ENCODE results near the gene PSMA7. TPM values are rescaled to one million over a fixed set of nuclear protein-coding genes. Genes with fewer than 3 reads are reported as not detected.

The PSMA7 gene
- total RNA-seq, 1 experiment from 2014 or later: 332 TPM

DNA sequence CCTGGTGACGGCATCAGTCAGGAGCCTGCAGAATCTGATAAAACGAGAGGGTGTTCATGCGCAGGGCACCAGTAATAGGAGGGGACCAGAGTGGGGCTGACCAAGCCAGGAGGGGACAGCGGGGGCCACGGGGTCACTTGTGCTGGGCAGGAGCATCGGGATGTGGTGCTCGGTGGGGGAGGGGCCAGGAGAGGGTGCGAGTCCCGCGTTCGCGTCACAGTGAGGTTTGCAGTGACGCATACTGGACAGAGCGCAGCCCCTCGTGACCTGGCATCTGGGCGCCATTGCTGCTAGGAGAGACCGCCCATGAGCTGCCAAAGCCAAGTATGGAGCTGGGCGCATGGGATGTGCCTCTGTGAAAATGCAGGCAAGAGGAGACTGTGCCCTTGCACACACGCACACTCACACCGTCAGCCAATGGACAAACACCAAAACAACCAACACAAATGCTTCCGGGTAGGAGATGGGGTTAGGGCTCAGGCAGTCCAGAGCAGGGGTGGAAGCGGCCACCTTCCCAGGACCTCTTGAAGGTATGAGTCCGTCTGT is 25.8 kb upstream of the PSMA7 start:
- H2BK20ac ChIP-seq (ENCODE audit: low read depth, low read length, poor library complexity, severe bottlenecking): no peak overlapping the region

More for the DNA sequence above, 25.8 kb upstream of the PSMA7 start:
- Mint-ChIP-seq H3K4me1 (no peaks in the 10 kb centered on the region), H3K27ac (no peak overlapping the region), H3K36me3 (ENCODE audit: insufficient read depth in 1 of 3, low read depth in 3 of 3) (peaks cover 15 to 43% (median 41%) of the 10 kb centered on the region in 3 experiments; a peak in 6 of 7 replicates), H3K27me3 (ENCODE audit: low read depth) (no peaks in the 10 kb centered on the region; the same call in 1 of the 2 replicates), H3K9me3 (no peaks in the 10 kb centered on the region; a peak in 1 of 5 replicates), H3K4me3 (no peak overlapping the region)
- Histone ChIP-seq H3K4me1 (ENCODE audit: insufficient read depth, low read length) (no peaks in the 10 kb centered on the region), H3K79me1 (ENCODE audit: insufficient read depth, low read depth, low read length, poor library complexity, severe bottlenecking) (no peaks in the 10 kb centered on the region), H3K18ac (ENCODE audit: insufficient read length, low read depth, low read length) (no peak overlapping the region), H3K23ac (ENCODE audit: insufficient read length, low read depth, low read length) (no peak overlapping the region), H2BK12ac (ENCODE audit: insufficient read length, low read depth, low read length) (no peak overlapping the region), H3K27me3 (ENCODE audit: insufficient read depth, low read length) (no peaks in the 10 kb centered on the region), H3K23me2 (ENCODE audit: insufficient read length, low read depth, low read length, poor library complexity, severe bottlenecking) (no peaks in the 10 kb centered on the region), H3K9ac (ENCODE audit: extremely low read depth, insufficient read length, low read length) (no peak overlapping the region), H4K5ac (ENCODE audit: insufficient read length, low read depth, low read length) (no peak overlapping the region), H3T11ph (ENCODE audit: low read length) (no peak overlapping the region), H2AFZ (ENCODE audit: low read length) (no peak overlapping the region), H2BK5ac (ENCODE audit: insufficient read length, low read length) (no peak overlapping the region), H2AK5ac (ENCODE audit: insufficient read length, low read length) (no peak overlapping the region), H3K14ac (ENCODE audit: insufficient read depth, low read length) (no peak overlapping the region; the same call in 1 of the 2 replicates), H2BK15ac (ENCODE audit: low read depth, low read length) (no peak overlapping the region), H4K20me1 (ENCODE audit: control insufficient read depth, insufficient read depth, insufficient read length) (no peaks in the 10 kb centered on the region), H3K79me2 (ENCODE audit: insufficient read depth, low read length) (no peaks in the 10 kb centered on the region), H2BK120ac (ENCODE audit: low read depth, low read length, poor library complexity, severe bottlenecking) (no peak overlapping the region), H3K56ac (ENCODE audit: insufficient read length, low read depth, low read length) (no peak overlapping the region), H4K8ac (replicated peaks; ENCODE audit: insufficient read length, low read depth, low read length) (no peak overlapping the region), H3K27ac (ENCODE audit: insufficient read length, low read depth, low read length) (no peak overlapping the region), H3K9me3 (ENCODE audit: control insufficient read depth, low read depth, low read length) (no peaks in the 10 kb centered on the region), H3K4me2 (ENCODE audit: insufficient read depth, insufficient read length, low read length) (no peak overlapping the region), H4K91ac (ENCODE audit: insufficient read length, low read depth, low read length) (no peak overlapping the region), H3K4ac (ENCODE audit: low read depth, low read length) (no peak overlapping the region)
- DNase-seq: no peak
- TF ChIP-seq, protein P1, sequence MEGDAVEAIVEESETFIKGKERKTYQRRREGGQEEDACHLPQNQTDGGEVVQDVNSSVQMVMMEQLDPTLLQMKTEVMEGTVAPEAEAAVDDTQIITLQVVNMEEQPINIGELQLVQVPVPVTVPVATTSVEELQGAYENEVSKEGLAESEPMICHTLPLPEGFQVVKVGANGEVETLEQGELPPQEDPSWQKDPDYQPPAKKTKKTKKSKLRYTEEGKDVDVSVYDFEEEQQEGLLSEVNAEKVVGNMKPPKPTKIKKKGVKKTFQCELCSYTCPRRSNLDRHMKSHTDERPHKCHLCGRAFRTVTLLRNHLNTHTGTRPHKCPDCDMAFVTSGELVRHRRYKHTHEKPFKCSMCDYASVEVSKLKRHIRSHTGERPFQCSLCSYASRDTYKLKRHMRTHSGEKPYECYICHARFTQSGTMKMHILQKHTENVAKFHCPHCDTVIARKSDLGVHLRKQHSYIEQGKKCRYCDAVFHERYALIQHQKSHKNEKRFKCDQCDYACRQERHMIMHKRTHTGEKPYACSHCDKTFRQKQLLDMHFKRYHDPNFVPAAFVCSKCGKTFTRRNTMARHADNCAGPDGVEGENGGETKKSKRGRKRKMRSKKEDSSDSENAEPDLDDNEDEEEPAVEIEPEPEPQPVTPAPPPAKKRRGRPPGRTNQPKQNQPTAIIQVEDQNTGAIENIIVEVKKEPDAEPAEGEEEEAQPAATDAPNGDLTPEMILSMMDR (conservative IDR thresholded peaks at IDR 0.05): no peak
- no CpG with 5 or more reads among the region's 23 CpGs for WGBS (ENCODE audit: extremely low coverage, insufficient read length, low lambda C conversion rate)
